ENCODE results near the gene PM20D2.
"Not testable (repeated sequence)": the region's sequence is repeated elsewhere in the genome, so short reads cannot be mapped to it uniquely, and the experiment has no call there.

DNA sequence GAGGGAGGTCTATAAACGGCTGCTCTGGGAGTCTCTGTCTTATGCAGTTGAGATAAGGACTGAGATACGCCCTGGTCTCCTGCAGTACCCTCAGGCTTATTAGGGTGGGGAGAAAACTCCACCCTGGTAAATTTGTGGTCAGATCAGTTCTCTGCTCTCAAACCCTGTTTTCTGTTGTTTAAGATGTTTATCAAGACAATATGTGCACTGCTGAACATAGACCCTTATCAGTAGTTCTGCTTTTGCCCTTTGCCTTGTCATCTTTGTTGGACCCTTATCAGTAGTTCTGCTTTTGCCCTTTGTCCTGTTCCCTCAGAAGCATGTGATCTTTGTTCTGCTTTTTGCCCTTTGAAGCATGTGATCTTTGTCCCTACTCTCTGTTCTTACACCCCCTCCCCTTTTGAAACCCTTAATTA, 17.6 kb upstream of the PM20D2 start:
- TF ChIP-seq POLR2A (IDR thresholded peaks at IDR 0.05), result not testable (repeated sequence)
- TF ChIP-seq, protein P1, sequence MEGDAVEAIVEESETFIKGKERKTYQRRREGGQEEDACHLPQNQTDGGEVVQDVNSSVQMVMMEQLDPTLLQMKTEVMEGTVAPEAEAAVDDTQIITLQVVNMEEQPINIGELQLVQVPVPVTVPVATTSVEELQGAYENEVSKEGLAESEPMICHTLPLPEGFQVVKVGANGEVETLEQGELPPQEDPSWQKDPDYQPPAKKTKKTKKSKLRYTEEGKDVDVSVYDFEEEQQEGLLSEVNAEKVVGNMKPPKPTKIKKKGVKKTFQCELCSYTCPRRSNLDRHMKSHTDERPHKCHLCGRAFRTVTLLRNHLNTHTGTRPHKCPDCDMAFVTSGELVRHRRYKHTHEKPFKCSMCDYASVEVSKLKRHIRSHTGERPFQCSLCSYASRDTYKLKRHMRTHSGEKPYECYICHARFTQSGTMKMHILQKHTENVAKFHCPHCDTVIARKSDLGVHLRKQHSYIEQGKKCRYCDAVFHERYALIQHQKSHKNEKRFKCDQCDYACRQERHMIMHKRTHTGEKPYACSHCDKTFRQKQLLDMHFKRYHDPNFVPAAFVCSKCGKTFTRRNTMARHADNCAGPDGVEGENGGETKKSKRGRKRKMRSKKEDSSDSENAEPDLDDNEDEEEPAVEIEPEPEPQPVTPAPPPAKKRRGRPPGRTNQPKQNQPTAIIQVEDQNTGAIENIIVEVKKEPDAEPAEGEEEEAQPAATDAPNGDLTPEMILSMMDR (IDR thresholded peaks at IDR 0.05), result not testable (repeated sequence)
